Hair follicle dermal papilla cell (primary cell): ENCODE measurements around the gene STPG3. TPM values are rescaled to one million over a fixed set of nuclear protein-coding genes. Genes with fewer than 3 reads are reported as not detected.

Source experiments
- total RNA-seq: library from RNA; depleted of rRNA; stranded (reverse); fragments of >200 nt; gene quantifications from 2 replicates; pipeline ENCODE4 v1.2.3, GENCODE V29; 2012

Gene STPG3
- not detected in 2 replicates for total RNA-seq

GRCh38 chr9:137251194-137251461, at the start of gene STPG3:
STPG3 (plus strand) TSS chr9:137251286; CDS start chr9:137251287, 1 bp downstream.

GRCh38 chr9:137205126-137206069, 45.7 kb upstream of the STPG3 start, which contains the start of the genes NDOR1 and TMEM203:
NDOR1 (plus strand) TSS chr9:137205700; CDS start chr9:137205778, 78 bp downstream.
TMEM203 (minus strand) TSS chr9:137205648; CDS start chr9:137205414, 234 bp downstream.

GRCh38 chr9:137222190-137223077, 28.7 kb upstream of the STPG3 start, which contains the start of gene RNF208:
RNF208 (minus strand) TSS chr9:137222240; CDS start chr9:137221212, 1,028 bp downstream.

GRCh38 chr9:137224830-137225694, 26.0 kb upstream of the STPG3 start, which contains the start of gene CYSRT1:
CYSRT1 (plus strand) TSS chr9:137225174; CDS start chr9:137225622, 448 bp downstream.

GRCh38 chr9:137227054-137227852, 23.8 kb upstream of the STPG3 start, which contains the start of gene RNF224:
RNF224 (plus strand) TSS chr9:137227502; CDS start chr9:137228336, 834 bp downstream.

GRCh38 chr9:137230705-137231371, 20.2 kb upstream of the STPG3 start, which contains the start of gene SLC34A3:
SLC34A3 (plus strand) TSS chr9:137230901; CDS start chr9:137231703, 802 bp downstream.

GRCh38 chr9:137240841-137241489, 10.1 kb upstream of the STPG3 start, which contains the start of gene TUBB4B:
TUBB4B (plus strand) TSS chr9:137241287; CDS start chr9:137241361, 74 bp downstream.

GRCh38 chr9:137254624-137255447, 3.8 kb downstream of the STPG3 start, which contains the start of gene NELFB:
NELFB (plus strand) TSS chr9:137255327.

GRCh38 chr9:137277329-137278041, 26.4 kb downstream of the STPG3 start, which contains the start of gene TOR4A:
TOR4A (plus strand) TSS chr9:137277726; CDS start chr9:137278690, 964 bp downstream.

GRCh38 chr9:137302118-137302448, 51.0 kb downstream of the STPG3 start, which contains the start of gene NRARP:
NRARP (minus strand) TSS chr9:137302271; CDS start chr9:137301928, 343 bp downstream.

Other genes with a start within 250 kb of the STPG3 start
- 11.9 and 15.1 TPM in 2 replicates for gene ABCA2, start 223.0 kb upstream of the STPG3 start, total RNA-seq
- gene FUT7, start 219.2 kb upstream of the STPG3 start, total RNA-seq: not detected in 2 replicates
- 4.7 and 6.9 TPM in 2 replicates for gene NPDC1, start 205.1 kb upstream of the STPG3 start, total RNA-seq
- gene ENTPD2, start 197.2 kb upstream of the STPG3 start, total RNA-seq: not detected in 2 replicates
- gene SAPCD2, start 180.7 kb upstream of the STPG3 start, total RNA-seq: 1.6 and 1.8 TPM in 2 replicates
- gene UAP1L1, start 173.8 kb upstream of the STPG3 start, total RNA-seq: 32.5 and 40.4 TPM in 2 replicates
- 81.1 and 82.9 TPM in 2 replicates for gene MAN1B1, start 164.3 kb upstream of the STPG3 start, total RNA-seq
- 68.4 and 81.5 TPM in 2 replicates for gene DPP7, start 136.6 kb upstream of the STPG3 start, total RNA-seq
- gene GRIN1, start 112.1 kb upstream of the STPG3 start, total RNA-seq: 0.12 TPM in 1 of 2 replicates, not detected in the other
- gene LRRC26, start 81.2 kb upstream of the STPG3 start, total RNA-seq: not detected in 2 replicates
- gene TMEM210, start 79.2 kb upstream of the STPG3 start, total RNA-seq: not detected in 2 replicates
- 23.5 and 23.8 TPM in 2 replicates for gene ANAPC2, start 62.7 kb upstream of the STPG3 start, total RNA-seq
- 46.1 and 55.9 TPM in 2 replicates for gene SSNA1, start 62.6 kb upstream of the STPG3 start, total RNA-seq
- 8.9 and 9.4 TPM in 2 replicates for gene TPRN, start 50.5 kb upstream of the STPG3 start, total RNA-seq
- 32.1 and 32.4 TPM in 2 replicates for gene TMEM203, start 45.6 kb upstream of the STPG3 start, total RNA-seq
- gene NDOR1, start 45.6 kb upstream of the STPG3 start, total RNA-seq: 5.1 and 6.8 TPM in 2 replicates
- gene RNF208, start 29.0 kb upstream of the STPG3 start, total RNA-seq: 0.16 and 0.85 TPM in 2 replicates
- gene CYSRT1, start 26.1 kb upstream of the STPG3 start, total RNA-seq: 0.32 and 0.73 TPM in 2 replicates
- gene RNF224, start 23.8 kb upstream of the STPG3 start, total RNA-seq: 0.16 TPM in 1 of 2 replicates, not detected in the other
- under 0.01 TPM in 1 of 2 replicates, not detected in the other for gene SLC34A3, start 20.4 kb upstream of the STPG3 start, total RNA-seq
- 123 and 132 TPM in 2 replicates for gene TUBB4B, start 10.0 kb upstream of the STPG3 start, total RNA-seq
- 56.8 and 59.1 TPM in 2 replicates for gene NELFB, start 4.0 kb downstream of the STPG3 start, total RNA-seq
- gene TOR4A, start 26.4 kb downstream of the STPG3 start, total RNA-seq: 4.9 and 6.8 TPM in 2 replicates
- gene NRARP, start 51.0 kb downstream of the STPG3 start, total RNA-seq: not detected in 2 replicates
- gene EXD3, start 171.9 kb downstream of the STPG3 start, total RNA-seq: 8.1 and 13.5 TPM in 2 replicates
- 0.49 and 0.65 TPM in 2 replicates for gene NOXA1, start 172.1 kb downstream of the STPG3 start, total RNA-seq
- gene ENTPD8, start 190.1 kb downstream of the STPG3 start, total RNA-seq: not detected in 2 replicates
- gene NSMF, start 208.0 kb downstream of the STPG3 start, total RNA-seq: 34.6 and 39.1 TPM in 2 replicates